Lower leg skin (tissue), 3 donors: ENCODE measurements around the gene EXOC6B.

ENCODE experiments used
- POLR2A ChIP-seq, 2 donors: fragments of 450-650 bp; IDR thresholded peaks; one replicate each; pipeline ENCODE4 v1.6.1; 2016 to 2017; ENCODE audit warnings: antibody characterized with exemption in 2 of 2, mild to moderate bottlenecking in 1 of 2, moderate library complexity in 1 of 2
- TF ChIP-seq, protein P1 (sequence below), 3 donors: fragments of 450-650 bp; IDR thresholded peaks; one replicate each; pipeline ENCODE4 v1.5.1; 2016; ENCODE audit warnings: antibody characterized with exemption in 3 of 3, mild to moderate bottlenecking in 3 of 3, moderate library complexity in 2 of 3

DNA sequence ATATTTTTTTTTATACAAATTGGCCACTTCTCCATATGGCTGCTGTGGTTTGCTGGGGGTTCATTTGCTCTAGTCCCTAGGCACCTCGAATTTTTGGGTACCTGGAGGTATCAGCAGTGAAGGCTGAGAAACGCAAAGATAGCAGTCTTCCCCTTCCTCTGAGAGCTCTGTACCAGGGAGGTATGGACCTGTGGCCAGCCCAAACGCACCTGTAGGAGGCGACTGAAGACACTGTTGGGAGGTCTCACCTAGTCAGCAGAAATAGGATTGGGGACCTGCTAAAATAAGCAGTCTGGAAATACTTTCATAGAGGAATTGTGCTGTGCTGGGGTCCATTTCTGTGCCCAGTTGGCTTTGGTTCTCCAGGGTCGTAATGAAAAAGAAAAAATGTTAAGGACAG lies 385.9 kb downstream of the EXOC6B start:
- TF ChIP-seq POLR2A (IDR thresholded peaks at IDR 0.05): no peak
- TF ChIP-seq, protein P1, sequence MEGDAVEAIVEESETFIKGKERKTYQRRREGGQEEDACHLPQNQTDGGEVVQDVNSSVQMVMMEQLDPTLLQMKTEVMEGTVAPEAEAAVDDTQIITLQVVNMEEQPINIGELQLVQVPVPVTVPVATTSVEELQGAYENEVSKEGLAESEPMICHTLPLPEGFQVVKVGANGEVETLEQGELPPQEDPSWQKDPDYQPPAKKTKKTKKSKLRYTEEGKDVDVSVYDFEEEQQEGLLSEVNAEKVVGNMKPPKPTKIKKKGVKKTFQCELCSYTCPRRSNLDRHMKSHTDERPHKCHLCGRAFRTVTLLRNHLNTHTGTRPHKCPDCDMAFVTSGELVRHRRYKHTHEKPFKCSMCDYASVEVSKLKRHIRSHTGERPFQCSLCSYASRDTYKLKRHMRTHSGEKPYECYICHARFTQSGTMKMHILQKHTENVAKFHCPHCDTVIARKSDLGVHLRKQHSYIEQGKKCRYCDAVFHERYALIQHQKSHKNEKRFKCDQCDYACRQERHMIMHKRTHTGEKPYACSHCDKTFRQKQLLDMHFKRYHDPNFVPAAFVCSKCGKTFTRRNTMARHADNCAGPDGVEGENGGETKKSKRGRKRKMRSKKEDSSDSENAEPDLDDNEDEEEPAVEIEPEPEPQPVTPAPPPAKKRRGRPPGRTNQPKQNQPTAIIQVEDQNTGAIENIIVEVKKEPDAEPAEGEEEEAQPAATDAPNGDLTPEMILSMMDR (IDR thresholded peaks at IDR 0.05): no peak
